Smooth muscle cell of the brain vasculature (primary cell): ENCODE results near the gene CHID1.

Experiments
- DNase-seq: peaks from one replicate; pipeline ENCODE4 v3.0.0-alpha.2; 2012; ENCODE audit warnings: low read depth, low spot score

The CHID1 gene

GRCh38 chr11:865462-866430 is 44.9 kb downstream of the CHID1 start:
- DNase-seq: no peak

GRCh38 chr11:864898-865297 is 45.7 kb downstream of the CHID1 start:
- DNase-seq: no peak

GRCh38 chr11:863910-864827 is 46.4 kb downstream of the CHID1 start:
- DNase-seq: no peak

GRCh38 chr11:863023-863909 is 47.3 kb downstream of the CHID1 start:
- DNase-seq: no peak

- DNase-seq: no peak
Observed at GRCh38 chr11:862696-863022, 48.0 kb downstream of the CHID1 start.

GRCh38 chr11:862081-862661 is 48.4 kb downstream of the CHID1 start:
- DNase-seq: no peak

GRCh38 chr11:861105-861479 is 49.5 kb downstream of the CHID1 start:
- DNase-seq: no peak

- DNase-seq: no peak
Observed at GRCh38 chr11:860234-861104, 50.1 kb downstream of the CHID1 start.

GRCh38 chr11:859394-860131 is 51.0 kb downstream of the CHID1 start:
- DNase-seq: no peak

- no peak for DNase-seq
Observed at GRCh38 chr11:858762-859339, 51.8 kb downstream of the CHID1 start.

- no peak for DNase-seq
Observed at GRCh38 chr11:858053-858761, 52.4 kb downstream of the CHID1 start.

GRCh38 chr11:856397-856796 is 54.2 kb downstream of the CHID1 start:
- no peak for DNase-seq

GRCh38 chr11:855796-856195 is 54.8 kb downstream of the CHID1 start:
- DNase-seq: no peak

- DNase-seq: no peak
Observed at GRCh38 chr11:855330-855674, 55.3 kb downstream of the CHID1 start.

- DNase-seq: no peak
Observed at GRCh38 chr11:854601-855329, 55.8 kb downstream of the CHID1 start.

- no peak for DNase-seq
Observed at GRCh38 chr11:853682-854448, 56.7 kb downstream of the CHID1 start.

- DNase-seq: no peak
Observed at GRCh38 chr11:852762-853161, 57.8 kb downstream of the CHID1 start.
